GM12878 (cell line): ENCODE measurements around the gene RGS1. TPM values are rescaled to one million over a fixed set of nuclear protein-coding genes. Genes with fewer than 3 reads are reported as not detected.

ENCODE experiments used
- BACH1 ChIP-seq: fragments of 450-650 bp; IDR thresholded peaks from 2 replicates; pipeline ENCODE4 v1.6.1; 2017; ENCODE audit warnings: mild to moderate bottlenecking, borderline replicate concordance
- BHLHE40 ChIP-seq, 2 experiments: fragments of 450-650 bp in 1 of 2; IDR thresholded peaks; 2 replicates each; pipeline ENCODE4 v1.6.1; 2011 to 2017; ENCODE audit warnings: low read depth in 2 of 2, borderline replicate concordance in 1 of 2, improper control_type of control experiment in 1 of 2, low read length in 1 of 2, mild to moderate bottlenecking in 1 of 2
- BMI1 ChIP-seq: fragments of 450-650 bp; IDR thresholded peaks from 2 replicates; pipeline ENCODE4 v1.6.1; 2016; ENCODE audit warnings: mild to moderate bottlenecking, moderate library complexity, borderline replicate concordance
- ESRRA ChIP-seq: IDR thresholded peaks from 2 replicates; pipeline ENCODE4 v1.6.1; 2012; ENCODE audit warnings: mild to moderate bottlenecking, low read length, improper control_type of control experiment
- HDAC6 ChIP-seq: fragments of 200-600 bp; sonication (generic); IDR thresholded peaks from one replicate; pipeline ENCODE4 v1.8.0; 2017; ENCODE audit warnings: antibody characterized with exemption; ENCODE audit not compliant: unreplicated experiment
- HDGF ChIP-seq: fragments of 450-650 bp; IDR thresholded peaks from 2 replicates; pipeline ENCODE4 v1.6.1; 2016; ENCODE audit warnings: antibody characterized with exemption
- IRF4 ChIP-seq: IDR thresholded peaks from 2 replicates; pipeline ENCODE4 v1.6.1; 2011; ENCODE audit warnings: low read depth, low read length
- JUND ChIP-seq: IDR thresholded peaks from 2 replicates; pipeline ENCODE4 v1.6.1; 2012; ENCODE audit warnings: low read depth, mild to moderate bottlenecking, low read length, improper control_type of control experiment, moderate library complexity
- LARP7 ChIP-seq: fragments of 450-650 bp; IDR thresholded peaks from 2 replicates; pipeline ENCODE4 v1.6.1; 2017; ENCODE audit warnings: mild to moderate bottlenecking
- NBN ChIP-seq: fragments of 450-650 bp; IDR thresholded peaks from 2 replicates; pipeline ENCODE4 v1.6.1; 2016
- NR2F1 ChIP-seq: fragments of 450-650 bp; conservative IDR thresholded peaks from 2 replicates; pipeline ENCODE4 v1.6.1; 2017; ENCODE audit warnings: mild to moderate bottlenecking
- PAX5 ChIP-seq: IDR thresholded peaks from 2 replicates; pipeline ENCODE4 v1.6.1; 2011; ENCODE audit warnings: low read depth, low read length, borderline replicate concordance
- POLR2AphosphoS5 ChIP-seq: IDR thresholded peaks from 2 replicates; pipeline ENCODE4 v1.6.1; 2011; ENCODE audit warnings: mild to moderate bottlenecking, low read length, inconsistent platforms
- RELA ChIP-seq: fragments of 450-650 bp; IDR thresholded peaks from 2 replicates; pipeline ENCODE4 v1.8.0; 2014; ENCODE audit warnings: borderline replicate concordance; ENCODE audit not compliant: partially characterized antibody
- SIX5 ChIP-seq: IDR thresholded peaks from 2 replicates; pipeline ENCODE4 v1.6.1; 2011; ENCODE audit warnings: mild to moderate bottlenecking, low read depth, low read length, moderate library complexity; ENCODE audit not compliant: severe bottlenecking
- STAT3 ChIP-seq: IDR thresholded peaks from 2 replicates; pipeline ENCODE4 v1.6.1; 2011; ENCODE audit warnings: low read depth, low read length, improper control_type of control experiment
- TCF3 ChIP-seq: IDR thresholded peaks from 2 replicates; pipeline ENCODE4 v1.6.1; 2012; ENCODE audit warnings: low read depth, mild to moderate bottlenecking, low read length, borderline replicate concordance; ENCODE audit not compliant: insufficient read depth
- WRNIP1 ChIP-seq: IDR thresholded peaks from 2 replicates; pipeline ENCODE4 v1.6.1; 2011; ENCODE audit warnings: low read depth, low read length, improper control_type of control experiment, borderline replicate concordance
- YY1 ChIP-seq: IDR thresholded peaks from 2 replicates; pipeline ENCODE4 v1.6.1; 2011; ENCODE audit warnings: low read depth, mild to moderate bottlenecking, low read length
- ZNF274 ChIP-seq: IDR thresholded peaks from one replicate; pipeline ENCODE4 v1.8.0; 2011; ENCODE audit not compliant: insufficient read length, insufficient read depth
- polyA plus RNA-seq, 11 experiments: library from polyadenylated mRNA; depleted of rRNA in 4 of 11; unstranded in 6 of 11; stranded (reverse) in 5 of 11; fragments of >200 nt; fragmentation: Nextera tagmentation in 4 of 11; fragmentation: Illumina TruSeq in 1 of 11; extraction: Ambion mirVana in 4 of 11; extraction: Trizol in 1 of 11; gene quantifications; 1 replicate in 1 of 11; 2 replicates in 10 of 11; pipeline versions ENCODE4 v1.2.1 to v1.2.3, GENCODE V29; 2011 to 2016; ENCODE audit warnings: inconsistent platforms in 2 of 11, missing spikeins in 2 of 11, low read depth in 1 of 11
- total RNA-seq, 4 experiments: library from RNA; depleted of rRNA in 3 of 4; stranded (reverse); fragments of >200 nt in 3 of 4; fragmentation: Illumina TruSeq in 1 of 4; extraction: Trizol in 1 of 4; gene quantifications; 2 replicates each; pipeline versions ENCODE4 v1.2.1 to v1.2.3, GENCODE V29; 2013 to 2021
- TF ChIP-seq, protein P1 (sequence below): IDR thresholded peaks from 2 replicates; pipeline ENCODE4 v1.6.1; 2012; ENCODE audit warnings: low read length, inconsistent platforms
- TF ChIP-seq, protein P2 (sequence below): fragments of 450-650 bp; IDR thresholded peaks from 2 replicates; pipeline ENCODE4 v1.6.1; 2018; ENCODE audit warnings: borderline replicate concordance, mild to moderate bottlenecking; ENCODE audit not compliant: partially characterized antibody
- TF ChIP-seq, protein P3 (sequence below): IDR thresholded peaks from 2 replicates; pipeline ENCODE4 v1.6.1; 2012; ENCODE audit warnings: low read depth, low read length, improper control_type of control experiment
- TF ChIP-seq, protein P4 (sequence below): fragments of 450-650 bp; IDR thresholded peaks from 2 replicates; pipeline ENCODE4 v1.6.1; 2017; ENCODE audit warnings: borderline replicate concordance

RGS1 gene
- total and polyA plus RNA-seq, 10 of the 15 experiments (the other 5 are each of a cell fraction or from before 2014, with no cell fraction given), result 20.7 to 882 (median 45.9) TPM

DNA sequence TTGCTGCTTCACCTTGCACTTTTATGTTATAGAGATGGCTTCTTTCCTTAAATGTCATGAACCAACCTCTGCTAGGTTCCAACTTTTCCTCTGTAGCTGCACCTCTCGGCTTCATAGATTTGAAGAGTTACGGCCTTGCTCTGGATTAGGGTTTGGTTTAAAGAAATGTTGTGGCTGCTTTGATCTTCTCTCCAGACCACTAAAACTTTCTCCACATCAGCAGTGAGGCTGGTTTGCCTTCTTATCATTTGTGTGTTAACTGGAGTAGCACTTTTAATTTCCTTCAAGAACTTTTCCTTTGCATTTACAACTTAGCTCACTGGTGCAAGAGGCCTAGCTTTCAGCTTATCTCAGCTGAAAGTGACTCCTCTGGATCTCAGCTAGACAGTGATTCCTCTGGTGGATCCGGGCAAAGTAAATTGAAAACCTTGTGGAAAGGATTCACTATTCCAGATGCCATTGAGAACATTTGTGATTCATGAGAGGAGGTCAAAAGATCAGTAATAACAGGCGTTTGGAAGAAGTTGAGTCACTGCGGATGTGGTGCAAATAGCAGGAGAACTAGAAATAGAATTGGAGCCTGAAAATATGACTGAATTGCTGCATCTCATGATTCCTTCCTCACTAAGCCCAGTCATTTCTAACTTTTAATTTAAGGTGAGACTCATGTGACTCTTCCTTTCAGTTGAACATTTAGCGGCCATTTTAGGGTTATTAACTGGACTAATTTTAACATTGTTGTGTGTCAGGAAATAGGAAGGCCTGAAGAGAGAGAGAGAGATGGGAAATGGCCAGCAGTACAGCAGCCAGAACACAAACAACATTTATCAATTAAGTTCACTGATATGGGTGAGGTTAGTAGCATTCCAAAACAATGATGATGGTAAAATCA is 16.2 kb upstream of the RGS1 start (continued):
- TF ChIP-seq WRNIP1 (no peak), IRF4 (peak; percentile 89), JUND (peak; percentile 85), ESRRA (no peak), RELA (peak; percentile 70), POLR2AphosphoS5 (peak; percentile 61; the same call in 1 of the 2 replicates), BMI1 (peak; percentile 84), YY1 (peak; percentile 90), PAX5 (peak; percentile 87), SIX5 (no peak), HDAC6 (no peak), STAT3 (0 out of 2 replicates have a peak, but pooled peaks have one; percentile 30), TCF3 (no peak; the same call in 1 of the 2 replicates), HDGF (no peak), BACH1 (peak; percentile 90; the same call in 1 of the 2 replicates), BHLHE40 (IDR thresholded peaks at IDR 0.05; ENCODE audit: borderline replicate concordance in 1 of 2, low read depth in 2 of 2, low read length in 1 of 2) (peak; percentile 91 to 92), NR2F1 (peak; percentile 99), LARP7 (0 out of 2 replicates have a peak, but pooled peaks have one; percentile 31), NBN (peak; percentile 82; the same call in 1 of the 2 replicates), ZNF274 (no peak)
- TF ChIP-seq, protein P1, sequence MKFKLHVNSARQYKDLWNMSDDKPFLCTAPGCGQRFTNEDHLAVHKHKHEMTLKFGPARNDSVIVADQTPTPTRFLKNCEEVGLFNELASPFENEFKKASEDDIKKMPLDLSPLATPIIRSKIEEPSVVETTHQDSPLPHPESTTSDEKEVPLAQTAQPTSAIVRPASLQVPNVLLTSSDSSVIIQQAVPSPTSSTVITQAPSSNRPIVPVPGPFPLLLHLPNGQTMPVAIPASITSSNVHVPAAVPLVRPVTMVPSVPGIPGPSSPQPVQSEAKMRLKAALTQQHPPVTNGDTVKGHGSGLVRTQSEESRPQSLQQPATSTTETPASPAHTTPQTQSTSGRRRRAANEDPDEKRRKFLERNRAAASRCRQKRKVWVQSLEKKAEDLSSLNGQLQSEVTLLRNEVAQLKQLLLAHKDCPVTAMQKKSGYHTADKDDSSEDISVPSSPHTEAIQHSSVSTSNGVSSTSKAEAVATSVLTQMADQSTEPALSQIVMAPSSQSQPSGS, result peak; percentile 94
- TF ChIP-seq, protein P2, sequence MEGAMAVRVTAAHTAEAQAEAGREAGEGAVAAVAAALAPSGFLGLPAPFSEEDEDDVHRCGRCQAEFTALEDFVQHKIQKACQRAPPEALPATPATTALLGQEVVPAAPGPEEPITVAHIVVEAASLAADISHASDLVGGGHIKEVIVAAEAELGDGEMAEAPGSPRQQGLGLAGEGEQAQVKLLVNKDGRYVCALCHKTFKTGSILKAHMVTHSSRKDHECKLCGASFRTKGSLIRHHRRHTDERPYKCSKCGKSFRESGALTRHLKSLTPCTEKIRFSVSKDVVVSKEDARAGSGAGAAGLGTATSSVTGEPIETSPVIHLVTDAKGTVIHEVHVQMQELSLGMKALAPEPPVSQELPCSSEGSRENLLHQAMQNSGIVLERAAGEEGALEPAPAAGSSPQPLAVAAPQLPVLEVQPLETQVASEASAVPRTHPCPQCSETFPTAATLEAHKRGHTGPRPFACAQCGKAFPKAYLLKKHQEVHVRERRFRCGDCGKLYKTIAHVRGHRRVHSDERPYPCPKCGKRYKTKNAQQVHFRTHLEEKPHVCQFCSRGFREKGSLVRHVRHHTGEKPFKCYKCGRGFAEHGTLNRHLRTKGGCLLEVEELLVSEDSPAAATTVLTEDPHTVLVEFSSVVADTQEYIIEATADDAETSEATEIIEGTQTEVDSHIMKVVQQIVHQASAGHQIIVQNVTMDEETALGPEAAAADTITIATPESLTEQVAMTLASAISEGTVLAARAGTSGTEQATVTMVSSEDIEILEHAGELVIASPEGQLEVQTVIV, result no peak
- TF ChIP-seq, protein P3, sequence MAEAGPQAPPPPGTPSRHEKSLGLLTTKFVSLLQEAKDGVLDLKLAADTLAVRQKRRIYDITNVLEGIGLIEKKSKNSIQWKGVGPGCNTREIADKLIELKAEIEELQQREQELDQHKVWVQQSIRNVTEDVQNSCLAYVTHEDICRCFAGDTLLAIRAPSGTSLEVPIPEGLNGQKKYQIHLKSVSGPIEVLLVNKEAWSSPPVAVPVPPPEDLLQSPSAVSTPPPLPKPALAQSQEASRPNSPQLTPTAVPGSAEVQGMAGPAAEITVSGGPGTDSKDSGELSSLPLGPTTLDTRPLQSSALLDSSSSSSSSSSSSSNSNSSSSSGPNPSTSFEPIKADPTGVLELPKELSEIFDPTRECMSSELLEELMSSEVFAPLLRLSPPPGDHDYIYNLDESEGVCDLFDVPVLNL, result no peak
- TF ChIP-seq, protein P4, sequence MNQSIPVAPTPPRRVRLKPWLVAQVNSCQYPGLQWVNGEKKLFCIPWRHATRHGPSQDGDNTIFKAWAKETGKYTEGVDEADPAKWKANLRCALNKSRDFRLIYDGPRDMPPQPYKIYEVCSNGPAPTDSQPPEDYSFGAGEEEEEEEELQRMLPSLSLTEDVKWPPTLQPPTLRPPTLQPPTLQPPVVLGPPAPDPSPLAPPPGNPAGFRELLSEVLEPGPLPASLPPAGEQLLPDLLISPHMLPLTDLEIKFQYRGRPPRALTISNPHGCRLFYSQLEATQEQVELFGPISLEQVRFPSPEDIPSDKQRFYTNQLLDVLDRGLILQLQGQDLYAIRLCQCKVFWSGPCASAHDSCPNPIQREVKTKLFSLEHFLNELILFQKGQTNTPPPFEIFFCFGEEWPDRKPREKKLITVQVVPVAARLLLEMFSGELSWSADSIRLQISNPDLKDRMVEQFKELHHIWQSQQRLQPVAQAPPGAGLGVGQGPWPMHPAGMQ, result no peak; the same call in 1 of the 2 replicates
